ENCODE results near the gene MYO1C. TPM values are rescaled to one million over a fixed set of nuclear protein-coding genes. Genes with fewer than 3 reads are reported as not detected.

The MYO1C gene
- total and polyA plus RNA-seq, 2 of the 8 experiments (the other 6 are each of a cell fraction or from before 2014, with no cell fraction given) = 40.1 to 78.6 TPM

DNA sequence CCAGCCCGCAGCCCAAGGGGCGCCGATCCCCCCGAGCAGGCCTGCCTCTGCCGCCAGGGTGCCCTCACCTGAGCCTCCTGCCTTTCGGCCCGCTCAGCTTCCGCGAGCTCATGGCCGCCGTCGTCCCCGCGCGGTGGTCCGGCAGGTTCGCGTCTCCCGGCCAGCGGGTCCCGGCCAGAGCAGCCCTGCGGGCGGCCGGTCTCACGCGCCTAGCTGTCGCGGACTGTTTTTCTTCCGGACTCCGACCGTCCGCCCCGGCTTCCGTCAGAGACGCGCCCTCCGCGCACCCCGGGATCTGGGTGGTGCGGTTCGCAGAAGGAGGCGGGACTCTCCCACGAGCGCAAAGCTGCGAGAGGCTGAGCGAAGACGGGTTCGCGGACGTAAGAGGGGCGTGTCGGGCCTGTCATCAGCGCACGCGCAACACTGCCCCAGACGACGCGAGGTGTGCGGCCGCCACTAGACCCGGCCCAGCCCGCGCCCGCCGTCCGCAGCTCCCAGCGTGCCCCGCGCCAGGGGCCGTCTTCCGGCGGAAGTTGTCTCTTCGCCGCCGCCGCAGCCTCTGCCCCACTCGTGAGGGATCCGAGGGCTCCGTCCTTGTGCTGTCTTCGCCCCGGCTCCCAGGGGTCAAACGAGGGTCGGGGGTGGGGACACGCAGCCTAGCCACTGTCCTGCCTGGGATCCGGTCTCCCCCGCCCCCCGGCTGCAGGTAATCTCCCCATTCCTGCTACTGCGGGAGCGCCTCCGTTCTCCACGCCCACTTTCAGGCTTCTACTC, 24.1 kb upstream of the MYO1C start, which contains the start of gene INPP5K:
INPP5K (minus strand) TSS at position 225 of the 774 bp plus-strand sequence; CDS start at position 112, 113 bp downstream.
- FAIRE-seq = no peak
- CTCF ChIA-PET (ENCODE audit: partially characterized antibody) = interaction anchor here (0.6 to 4.0 kb wide), 18 partner anchors 12 to 257 kb away, joined by 3 to 30 read pairs (median 5); partner anchors contain the start of gene MYO1C
- WGBS, 2 experiments (ENCODE audit: extremely low coverage in 1 of 2, insufficient coverage in 1 of 2, insufficient read length in 1 of 2, insufficient replicate concordance in 2 of 2, low coverage in 1 of 2, low lambda C conversion rate in 2 of 2, missing lambda C conversion rate in 1 of 2) = 2% methylated on average over 82 of the region's 91 CpGs; no CpG with 5 or more reads in 1 of the 2 experiments
- TF ChIP-seq, protein P1, sequence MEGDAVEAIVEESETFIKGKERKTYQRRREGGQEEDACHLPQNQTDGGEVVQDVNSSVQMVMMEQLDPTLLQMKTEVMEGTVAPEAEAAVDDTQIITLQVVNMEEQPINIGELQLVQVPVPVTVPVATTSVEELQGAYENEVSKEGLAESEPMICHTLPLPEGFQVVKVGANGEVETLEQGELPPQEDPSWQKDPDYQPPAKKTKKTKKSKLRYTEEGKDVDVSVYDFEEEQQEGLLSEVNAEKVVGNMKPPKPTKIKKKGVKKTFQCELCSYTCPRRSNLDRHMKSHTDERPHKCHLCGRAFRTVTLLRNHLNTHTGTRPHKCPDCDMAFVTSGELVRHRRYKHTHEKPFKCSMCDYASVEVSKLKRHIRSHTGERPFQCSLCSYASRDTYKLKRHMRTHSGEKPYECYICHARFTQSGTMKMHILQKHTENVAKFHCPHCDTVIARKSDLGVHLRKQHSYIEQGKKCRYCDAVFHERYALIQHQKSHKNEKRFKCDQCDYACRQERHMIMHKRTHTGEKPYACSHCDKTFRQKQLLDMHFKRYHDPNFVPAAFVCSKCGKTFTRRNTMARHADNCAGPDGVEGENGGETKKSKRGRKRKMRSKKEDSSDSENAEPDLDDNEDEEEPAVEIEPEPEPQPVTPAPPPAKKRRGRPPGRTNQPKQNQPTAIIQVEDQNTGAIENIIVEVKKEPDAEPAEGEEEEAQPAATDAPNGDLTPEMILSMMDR (IDR thresholded peaks at IDR 0.05; ENCODE audit: control extremely low read depth in 1 of 3, insufficient read depth in 1 of 3, low read depth in 1 of 3, low read length in 3 of 3) = no peak
- TF ChIP-seq POU5F1 (IDR thresholded peaks at IDR 0.05; ENCODE audit: low read depth, low read length) = no peak
- peak; percentile 74 for TF ChIP-seq KDM4A (IDR thresholded peaks at IDR 0.05; ENCODE audit: low read depth, low read length, severe bottlenecking)
- TF ChIP-seq KDM1A (IDR thresholded peaks at IDR 0.05; ENCODE audit: borderline replicate concordance, low read length) = no peak
- TF ChIP-seq SUZ12 (IDR thresholded peaks at IDR 0.05; ENCODE audit: low read length) = no peak; the same call in 1 of the 2 replicates
- no peak for TF ChIP-seq RAD21 (IDR thresholded peaks at IDR 0.05 in 1 of 2, conservative IDR thresholded peaks at IDR 0.05 in 1 of 2; ENCODE audit: low read depth in 2 of 2, low read length in 2 of 2)
- no peak for TF ChIP-seq EGR1 (IDR thresholded peaks at IDR 0.05; ENCODE audit: borderline replicate concordance, low read depth, low read length)

More for the DNA sequence above, 24.1 kb upstream of the MYO1C start, which contains the start of gene INPP5K:
- H3K23ac ChIP-seq (ENCODE audit: insufficient read length) = no peak within 1 kb of the TSS
- H4K5ac ChIP-seq (ENCODE audit: insufficient read length, low read depth, low read length) = peak within 1 kb of the TSS; percentile 87
- no peak within 1 kb of the TSS for H2BK120ac ChIP-seq (replicated peaks; ENCODE audit: low read depth, low read length)
- peak within 1 kb of the TSS; percentile 80 for H2BK5ac ChIP-seq (ENCODE audit: low read depth, low read length)
- peak within 1 kb of the TSS; percentile 63 for H3K4ac ChIP-seq (replicated peaks; ENCODE audit: insufficient read length, low read depth, low read length)
- peaks cover 0 to 6% (median 3%) of the 10 kb centered on the region in 4 experiments; a peak in 5 of 7 replicates for H3K4me1 ChIP-seq (replicated peaks in 1 of 4; ENCODE audit: control insufficient read depth in 3 of 4, insufficient read depth in 4 of 4, low read length in 3 of 4)
- no peaks in the 10 kb centered on the region for H3K79me2 ChIP-seq (ENCODE audit: control insufficient read depth in 1 of 2, insufficient read depth in 2 of 2, low read length in 2 of 2)
- H3K4me2 ChIP-seq (ENCODE audit: insufficient read depth in 1 of 2, low read depth in 2 of 2, low read length in 2 of 2) = peak within 1 kb of the TSS; percentile 63 to 95
- peaks cover 2 to 3% of the 10 kb centered on the region in 2 experiments for H4K20me1 ChIP-seq (replicated peaks in 1 of 2; ENCODE audit: control insufficient read depth in 1 of 2, insufficient read depth in 2 of 2, low read length in 2 of 2)
- POLR2A ChIA-PET (ENCODE audit: partially characterized antibody) = interaction anchor here (0.6 to 5.2 kb wide), 29 partner anchors 10 to 1935 kb away, joined by 3 to 30 read pairs (median 4); partner anchors contain the start of genes CRK, MYO1C, PITPNA and SLC43A2
- peak within 1 kb of the TSS; percentile 92 for H4K8ac ChIP-seq (ENCODE audit: extremely low read depth, insufficient read depth, low read length)
- H2AK5ac ChIP-seq (ENCODE audit: low read depth, low read length) = no peak within 1 kb of the TSS
- peak within 1 kb of the TSS; percentile 25 for H4K91ac ChIP-seq (replicated peaks; ENCODE audit: insufficient read length, low read length)
- no peak within 1 kb of the TSS for H2BK12ac ChIP-seq (ENCODE audit: low read depth, low read length)
- no peaks in the 10 kb centered on the region for H3K27me3 ChIP-seq (replicated peaks in 1 of 4; ENCODE audit: control insufficient read depth in 3 of 4, extremely low read depth in 1 of 4, insufficient read depth in 3 of 4, low read length in 3 of 4)
- no peaks in the 10 kb centered on the region for H3K9me3 ChIP-seq (ENCODE audit: insufficient read depth in 2 of 2, low read depth in 1 of 2, low read length in 1 of 2)
- no peak within 1 kb of the TSS; the same call in 1 of the 2 replicates for H3K18ac ChIP-seq (ENCODE audit: extremely low read depth, low read length)
- H3K27ac ChIP-seq (ENCODE audit: low read depth, low read length) = peak within 1 kb of the TSS; percentile 75
- H2BK20ac ChIP-seq (ENCODE audit: low read length) = no peak within 1 kb of the TSS
- H2AFZ ChIP-seq (ENCODE audit: low read length) = no peak within 1 kb of the TSS
- peak within 1 kb of the TSS; percentile 82 to 87 (median 86) for H3K9ac ChIP-seq (replicated peaks in 1 of 4; ENCODE audit: extremely low read depth in 1 of 4, low read depth in 3 of 4, low read length in 3 of 4)
- peak within 1 kb of the TSS; percentile 87 for H3K56ac ChIP-seq (replicated peaks; ENCODE audit: insufficient read length, low read depth, low read length)
- H3K36me3 ChIP-seq (ENCODE audit: control insufficient read depth in 2 of 4, insufficient read depth in 4 of 4, low read length in 3 of 4) = peaks cover 0 to 9% (median 1%) of the 10 kb centered on the region in 4 experiments; a peak in 5 of 8 replicates
- no peak within 1 kb of the TSS for H3K14ac ChIP-seq (ENCODE audit: insufficient read length)
- DNase-seq (ENCODE audit: low read depth in 1 of 2, low spot score in 2 of 2) = peak; percentile 89 to 91
- peaks cover 8% of the 10 kb centered on the region; the same call in 1 of the 2 replicates for H3K79me1 ChIP-seq (ENCODE audit: low read depth, low read length)
- peaks cover 6% of the 10 kb centered on the region; the same call in 1 of the 2 replicates for H3K23me2 ChIP-seq (ENCODE audit: low read depth, low read length)
- H2BK15ac ChIP-seq (ENCODE audit: low read length) = no peak within 1 kb of the TSS
- peak within 1 kb of the TSS; percentile 85 to 92 (median 90) for H3K4me3 ChIP-seq (ENCODE audit: extremely low read depth in 1 of 4, insufficient read depth in 2 of 4, low read depth in 3 of 4, low read length in 4 of 4)
